HG03095 (cell line): Measurements from ENCODE around the gene TRPC4AP.

Experiments used
- ATAC-seq: cut with Tn5 transposase; IDR thresholded peaks from one replicate; pipeline ENCODE4 v1.9.1; 2021; ENCODE audit warnings: moderate library complexity; ENCODE audit not compliant: unreplicated experiment

The TRPC4AP gene

DNA sequence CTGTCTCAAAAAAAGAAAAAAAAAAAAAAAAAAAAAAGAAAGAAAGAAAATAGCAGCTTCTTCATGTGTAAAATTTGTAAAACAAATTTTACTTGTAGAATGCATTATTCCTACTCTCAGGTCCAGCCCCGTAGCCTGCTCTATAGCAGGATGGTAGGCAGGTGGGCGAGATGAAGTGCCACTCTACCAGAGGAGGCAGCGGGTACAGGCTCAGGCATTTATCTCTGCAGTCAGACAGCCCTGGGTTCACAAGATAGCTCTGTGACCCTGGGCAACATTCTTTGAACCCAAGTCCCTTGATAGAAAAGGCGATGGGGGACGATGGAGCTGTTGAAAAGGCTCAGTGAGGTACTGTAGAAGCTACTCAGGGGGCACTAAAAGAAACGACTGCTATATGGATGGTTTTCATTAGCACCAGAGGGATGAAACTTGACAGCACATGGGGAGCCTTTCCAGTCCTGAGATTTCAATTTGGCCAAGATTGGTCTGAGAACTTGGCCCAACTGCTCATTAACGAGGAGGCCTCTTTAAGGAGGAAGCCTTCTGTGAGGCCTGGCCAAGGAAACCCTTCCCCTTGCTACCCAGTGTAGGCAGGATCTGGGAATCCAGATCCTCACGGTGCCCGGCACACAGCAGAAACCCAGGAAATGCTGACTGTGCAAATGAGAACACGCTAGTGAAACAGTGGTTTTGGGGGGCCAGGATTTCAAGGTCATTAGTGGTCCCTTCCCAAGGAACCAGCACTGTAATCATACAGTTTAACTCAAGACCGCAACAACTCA is 73.8 kb downstream of the TRPC4AP start:
- ATAC-seq, result no peak

DNA sequence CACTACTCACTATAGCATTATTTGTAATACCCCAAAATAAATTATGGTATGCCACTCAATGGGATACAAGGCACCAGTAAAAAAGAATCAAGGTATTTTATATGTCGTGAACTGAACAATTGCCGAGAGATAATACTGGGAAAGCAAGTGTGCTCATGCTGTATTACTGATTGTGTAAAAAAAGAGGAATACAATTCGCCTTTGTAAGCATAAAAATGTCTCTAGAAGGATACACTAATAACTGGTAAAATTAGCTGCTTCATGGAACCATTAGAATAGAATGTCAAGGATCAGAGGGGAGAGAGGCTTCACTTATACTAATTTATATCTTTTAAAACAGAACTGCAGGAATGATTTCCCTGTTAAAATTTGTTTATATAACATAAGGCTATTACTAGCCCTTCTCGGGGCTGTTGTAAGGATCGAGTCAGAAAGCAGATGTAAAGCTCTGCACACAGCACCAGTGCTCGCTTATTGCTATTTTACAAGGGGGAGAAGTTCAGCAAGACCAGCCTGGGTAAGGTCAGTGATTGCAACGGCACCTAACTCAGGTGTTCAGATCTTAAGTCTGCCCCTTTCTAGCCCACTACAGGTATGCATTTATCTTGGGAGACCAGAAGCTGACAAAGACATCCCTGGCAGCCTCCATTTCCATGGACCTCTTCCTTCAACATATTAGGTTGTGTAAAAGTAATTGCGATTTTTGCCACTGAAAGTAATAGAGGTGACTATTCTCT is 75.3 kb downstream of the TRPC4AP start:
- ATAC-seq, result no peak

DNA sequence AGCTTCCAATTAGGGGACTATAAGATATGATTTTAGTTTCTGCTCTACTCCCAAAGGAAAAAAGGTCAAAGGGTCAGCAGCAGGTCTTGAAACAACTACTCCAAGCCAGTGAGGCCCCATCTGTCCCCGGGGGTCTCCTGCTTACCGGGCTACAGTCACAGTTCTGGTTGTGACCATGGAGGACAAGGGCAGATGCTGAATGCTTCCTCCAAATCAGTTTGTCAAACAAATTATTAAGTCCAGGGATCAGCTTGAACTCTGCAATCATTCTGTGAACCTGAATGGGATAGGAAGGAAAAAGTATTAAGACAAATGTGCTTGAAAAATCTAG is 76.8 kb downstream of the TRPC4AP start:
- ATAC-seq, result no peak

DNA sequence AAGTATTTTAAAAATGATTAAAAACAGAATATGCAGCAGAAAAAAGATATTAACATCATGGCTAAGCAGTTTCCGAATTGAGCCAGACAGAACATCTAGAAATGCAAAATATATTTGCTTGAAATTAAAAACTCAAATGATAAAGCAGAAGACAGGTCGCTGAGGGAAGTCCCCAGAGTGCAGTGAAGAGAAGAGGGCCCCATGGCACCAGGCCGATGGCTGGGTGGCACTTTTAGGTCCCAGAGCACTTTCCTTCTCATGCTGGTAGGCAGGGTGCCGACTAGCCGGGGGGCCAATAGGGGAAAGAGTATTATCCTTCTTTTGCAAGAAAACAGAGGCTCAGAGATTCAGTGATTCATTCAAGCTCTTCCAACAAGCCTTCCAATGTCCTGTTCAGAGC is 78.1 kb downstream of the TRPC4AP start:
- no peak for ATAC-seq

- no peak for ATAC-seq
Measured at GRCh38 chr20:35013421-35014411, 78.9 kb downstream of the TRPC4AP start.

- no peak for ATAC-seq
Measured at GRCh38 chr20:35012227-35013069, 80.2 kb downstream of the TRPC4AP start.

DNA sequence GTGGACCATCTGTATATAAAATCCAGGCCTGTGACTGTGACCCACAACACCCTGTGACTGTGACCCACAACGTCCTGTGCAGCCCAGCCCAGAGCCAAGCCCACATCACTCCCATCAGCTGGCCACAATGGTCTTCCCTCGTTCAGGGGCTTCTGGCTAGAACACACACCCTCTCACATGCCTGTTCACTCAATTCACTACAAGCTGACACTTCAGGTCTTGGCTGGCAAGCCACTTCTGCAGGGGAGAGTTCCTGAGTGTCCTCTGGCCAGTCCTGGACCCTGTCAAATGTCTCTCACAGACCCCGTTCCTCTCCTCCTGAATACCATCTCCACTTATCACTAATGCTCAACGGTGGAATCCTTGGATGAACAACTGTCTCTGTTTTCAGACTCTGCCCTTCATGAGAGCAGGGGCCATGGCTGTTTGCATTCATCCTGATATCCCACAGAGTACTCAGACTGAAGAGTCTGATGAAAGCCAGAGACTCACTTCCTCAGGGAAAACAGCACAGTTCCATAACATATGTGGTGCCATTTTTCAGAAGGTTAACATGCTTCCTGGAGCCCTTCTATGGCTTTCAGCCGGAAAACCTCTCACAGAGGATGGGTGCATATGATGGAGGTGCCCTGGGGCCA is 80.9 kb downstream of the TRPC4AP start:
- no peak for ATAC-seq

DNA sequence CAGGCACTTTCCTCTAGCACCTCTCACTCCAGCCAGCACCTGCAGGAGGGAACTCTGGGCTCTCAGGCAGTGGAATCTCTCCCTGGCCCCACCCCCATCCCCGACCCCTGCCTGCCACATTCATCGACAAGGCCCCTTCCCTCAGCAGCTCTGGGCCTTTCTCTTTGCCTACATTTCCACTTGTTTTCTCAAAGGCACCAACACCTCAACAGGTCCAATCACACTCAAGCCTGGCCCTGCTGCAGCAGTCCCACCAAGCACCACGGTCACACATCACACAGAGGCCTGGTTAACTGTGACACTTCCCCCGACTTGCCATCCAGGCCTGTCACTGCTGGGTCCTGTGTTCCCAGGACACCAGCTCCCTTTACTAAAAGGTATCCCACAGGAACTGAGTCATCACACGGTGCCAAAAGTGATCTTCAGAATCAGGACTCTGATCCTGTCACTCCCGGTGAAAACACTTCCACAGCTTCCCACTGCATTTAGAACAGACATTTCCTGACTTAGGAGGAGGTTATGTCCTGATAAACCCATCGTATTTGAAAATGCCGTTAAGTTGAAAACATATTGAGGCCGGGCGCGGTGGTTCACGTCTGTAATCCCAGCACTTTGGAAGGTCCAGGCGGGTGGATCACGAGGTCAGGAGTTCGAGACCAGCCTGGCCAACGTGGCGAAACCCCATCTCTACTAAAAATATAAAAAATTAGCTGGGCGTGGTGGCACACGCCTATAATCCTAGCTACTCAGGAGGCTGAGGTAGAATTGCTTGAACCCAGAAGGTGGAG is 82.0 kb downstream of the TRPC4AP start:
- no peak for ATAC-seq

- no peak for ATAC-seq
Measured at GRCh38 chr20:35009665-35010328, 82.8 kb downstream of the TRPC4AP start.

DNA sequence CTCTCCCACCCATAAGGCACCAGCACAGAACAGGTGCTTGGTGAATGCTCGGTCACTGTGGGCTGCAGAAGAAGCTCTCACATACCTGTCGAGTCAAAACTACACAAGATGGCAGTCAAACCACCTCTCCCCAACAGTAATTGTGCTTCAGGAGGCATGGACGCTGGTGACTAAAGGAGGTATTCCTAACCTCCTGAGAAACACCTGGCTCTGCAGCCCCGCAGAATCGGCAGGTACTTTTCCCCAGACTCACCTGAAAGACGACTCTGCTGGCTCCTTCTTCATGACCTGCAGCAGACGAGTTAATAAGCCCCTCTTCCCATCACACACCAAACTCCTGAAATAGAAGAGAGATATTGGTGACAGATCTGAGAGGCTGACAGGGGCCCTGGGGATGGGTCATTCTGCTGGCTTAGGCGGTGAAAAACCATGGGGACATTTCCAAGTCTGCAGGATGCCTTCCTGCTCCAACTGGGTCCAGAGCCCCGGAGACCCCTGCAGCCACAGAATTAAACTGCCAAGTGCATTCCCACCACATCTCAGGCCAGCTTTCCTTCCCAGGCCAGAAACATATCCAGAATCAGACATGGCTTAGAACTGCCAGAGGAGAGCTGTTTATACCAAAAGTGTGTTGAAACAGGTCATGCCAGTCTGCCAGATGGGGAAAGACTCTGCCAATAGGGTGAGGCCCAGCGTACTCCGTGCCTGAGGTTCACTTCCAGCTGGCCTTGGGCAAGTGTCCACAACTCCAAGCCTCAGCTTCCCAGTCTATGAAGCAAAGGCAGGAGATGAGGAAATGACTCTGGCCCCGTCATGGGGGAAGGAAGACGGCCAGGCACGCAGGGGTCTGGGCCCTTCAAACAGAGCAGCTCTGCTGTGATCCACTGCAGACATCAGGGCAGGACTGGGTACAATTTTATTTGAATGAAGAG is 83.9 kb downstream of the TRPC4AP start:
- no peak for ATAC-seq

DNA sequence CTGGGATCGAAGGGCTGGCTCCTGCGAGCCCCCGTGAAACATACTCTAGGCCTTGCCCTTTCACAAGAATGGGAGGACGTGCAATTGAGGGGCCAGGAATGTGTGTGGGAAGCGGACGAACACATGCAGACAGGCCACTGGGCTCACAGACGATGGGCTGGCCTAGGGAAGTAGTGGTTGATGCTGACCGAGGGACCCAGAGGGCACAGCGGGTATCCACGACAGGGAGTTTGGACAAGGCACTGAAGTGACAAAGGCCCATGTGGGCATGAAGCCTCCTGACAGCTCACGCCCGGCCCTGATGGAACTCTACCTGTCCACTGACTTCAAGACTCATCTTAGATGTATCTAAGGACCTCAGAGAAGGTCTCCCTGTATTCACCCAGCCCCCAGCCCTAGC is 84.7 kb downstream of the TRPC4AP start:
- no peak for ATAC-seq

GRCh38 chr20:35007413-35007812 is 85.2 kb downstream of the TRPC4AP start:
- no peak for ATAC-seq

GRCh38 chr20:35006531-35006971 is 86.1 kb downstream of the TRPC4AP start:
- ATAC-seq, result no peak

DNA sequence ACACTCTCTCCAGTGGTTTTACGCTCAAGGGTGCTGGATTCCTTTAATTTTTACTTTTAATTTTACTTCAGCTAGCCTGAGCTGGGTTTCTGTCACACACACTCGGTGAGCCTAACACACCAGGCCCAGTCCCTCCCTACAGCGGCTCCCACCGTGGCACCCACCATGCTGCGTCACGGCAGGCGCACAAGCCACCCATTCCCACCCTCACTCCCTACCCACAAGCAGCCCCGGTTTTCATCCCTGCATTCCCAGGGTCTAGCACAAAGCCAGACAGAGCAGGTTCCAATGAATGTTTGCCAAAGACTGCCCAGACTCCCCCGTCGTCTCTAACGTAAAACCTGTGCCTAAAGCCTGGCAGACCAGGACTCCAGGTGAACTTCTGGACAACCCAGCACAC is 86.6 kb downstream of the TRPC4AP start:
- ATAC-seq, result no peak

GRCh38 chr20:35005463-35005961 is 87.1 kb downstream of the TRPC4AP start:
- no peak for ATAC-seq

- no peak for ATAC-seq
Measured at GRCh38 chr20:35004749-35005462, 87.7 kb downstream of the TRPC4AP start.
